NCI-H748 (cell line): ENCODE measurements around the gene ATP11A.

Experiments
- DNase-seq: peaks from one replicate; lab custom pipeline; 2025; ENCODE audit not compliant: unreplicated experiment; lab: John Stamatoyannopoulos, UW

ATP11A gene

GRCh38 chr13:112917056-112917664 is 227.3 kb downstream of the ATP11A start:
- no peak for DNase-seq

- DNase-seq = no peak
Observed at GRCh38 chr13:112917737-112918136, 227.9 kb downstream of the ATP11A start.

DNA sequence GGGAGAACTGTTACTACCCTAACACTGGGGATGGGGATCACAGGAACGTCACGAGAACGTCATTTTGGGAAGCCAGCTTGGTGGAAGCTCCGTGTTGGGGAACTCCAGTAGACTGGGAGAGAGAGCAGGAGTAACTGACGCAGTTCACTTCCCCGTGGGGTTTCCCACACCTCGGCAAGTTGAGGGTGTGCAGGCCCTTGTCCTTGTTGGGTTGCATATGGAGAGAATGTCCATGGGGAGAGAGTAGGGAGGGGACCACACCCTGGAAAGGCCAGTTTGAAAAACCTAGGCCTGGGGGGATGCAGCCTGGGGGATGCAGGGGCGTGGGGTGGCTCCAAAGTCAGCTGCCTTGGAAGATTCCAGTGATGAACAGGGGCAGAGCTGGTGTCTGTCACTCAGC is 228.4 kb downstream of the ATP11A start:
- DNase-seq = no peak

DNA sequence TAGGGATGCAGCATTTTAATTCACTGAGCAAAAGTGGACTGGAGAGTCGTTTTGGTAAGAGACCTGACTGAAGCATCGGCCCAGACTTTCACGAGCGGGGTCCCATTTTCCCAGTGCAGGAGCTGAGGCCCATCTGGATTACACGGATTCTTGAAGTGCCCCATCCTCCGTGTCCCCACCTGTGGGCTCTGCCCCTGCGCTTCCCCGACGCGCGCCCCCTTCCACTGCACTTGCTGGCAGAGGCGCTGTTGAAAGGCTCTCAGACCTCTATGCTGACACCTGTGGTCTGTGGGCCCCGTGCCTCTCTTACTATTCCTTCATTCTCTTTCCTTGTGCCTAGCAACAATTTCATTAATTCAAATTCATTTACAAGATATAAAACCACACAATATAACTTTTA is 228.9 kb downstream of the ATP11A start:
- no peak for DNase-seq

DNA sequence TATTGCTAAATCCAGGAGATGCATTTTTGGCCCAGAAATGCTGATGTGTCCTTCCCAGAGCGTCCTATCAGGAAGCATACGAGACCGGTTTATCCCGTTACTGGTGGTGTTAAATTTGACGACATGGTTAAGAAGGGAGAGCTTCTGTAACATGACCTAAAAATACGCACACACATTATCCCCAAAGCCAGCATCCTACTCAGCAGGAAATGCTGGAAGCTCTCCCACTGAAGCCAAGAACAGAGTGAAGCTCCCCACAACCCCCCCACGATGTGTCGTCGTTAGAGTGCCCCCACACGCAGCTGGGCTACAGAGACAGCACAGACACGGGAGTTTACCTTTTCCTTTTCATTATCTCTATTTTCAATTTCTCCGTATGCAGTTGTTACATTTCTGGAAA is 234.1 kb downstream of the ATP11A start:
- DNase-seq = no peak

- no peak for DNase-seq
Observed at GRCh38 chr13:112924365-112924764, 234.5 kb downstream of the ATP11A start.

- no peak for DNase-seq
Observed at GRCh38 chr13:112926003-112926402, 236.2 kb downstream of the ATP11A start.

GRCh38 chr13:112926993-112927392 is 237.2 kb downstream of the ATP11A start:
- DNase-seq = no peak

DNA sequence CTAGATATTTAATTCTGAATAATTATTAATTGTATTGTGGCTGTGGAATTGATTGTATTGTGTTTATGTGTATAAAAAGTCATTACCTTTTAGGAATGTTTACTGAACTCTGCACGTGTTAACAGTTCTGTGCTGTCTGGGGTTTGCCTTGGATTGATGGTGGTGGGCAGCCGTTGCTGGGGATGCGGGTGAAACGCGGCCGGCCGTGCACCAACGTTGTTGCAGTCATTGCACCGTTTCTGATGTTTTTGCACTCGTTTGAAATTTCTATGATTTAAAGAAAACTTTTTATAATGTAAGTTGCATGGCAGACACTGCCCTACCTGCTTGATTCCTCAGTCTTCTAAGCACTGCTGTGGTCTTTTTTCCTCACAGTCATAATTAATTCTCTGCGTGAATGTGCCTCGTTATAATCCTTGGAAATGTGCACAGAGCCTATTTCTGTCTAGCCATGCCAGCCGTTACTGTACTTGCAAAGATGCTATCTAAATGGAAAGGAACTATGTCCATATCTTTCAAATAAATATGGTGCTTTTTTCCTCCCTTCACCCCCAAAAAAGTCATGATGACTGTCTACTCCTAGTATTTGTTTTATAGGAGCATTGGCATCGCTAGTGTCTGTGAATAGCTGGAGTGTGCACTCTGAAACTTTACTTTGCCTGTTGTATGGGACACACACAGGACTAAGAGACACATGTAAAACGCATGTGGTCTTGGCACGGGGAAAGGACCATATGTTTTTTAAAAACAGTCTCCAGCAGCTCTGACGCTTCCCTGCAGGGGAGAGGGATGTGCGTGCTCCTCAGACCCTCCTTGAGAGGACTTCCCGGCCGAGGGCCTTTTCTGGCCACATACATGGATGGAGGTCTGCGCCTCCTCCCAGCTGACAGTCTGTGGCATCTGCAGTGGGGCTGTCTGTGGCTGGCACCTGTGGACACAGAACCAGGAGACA is 238.5 kb downstream of the ATP11A start:
- no peak for DNase-seq

DNA sequence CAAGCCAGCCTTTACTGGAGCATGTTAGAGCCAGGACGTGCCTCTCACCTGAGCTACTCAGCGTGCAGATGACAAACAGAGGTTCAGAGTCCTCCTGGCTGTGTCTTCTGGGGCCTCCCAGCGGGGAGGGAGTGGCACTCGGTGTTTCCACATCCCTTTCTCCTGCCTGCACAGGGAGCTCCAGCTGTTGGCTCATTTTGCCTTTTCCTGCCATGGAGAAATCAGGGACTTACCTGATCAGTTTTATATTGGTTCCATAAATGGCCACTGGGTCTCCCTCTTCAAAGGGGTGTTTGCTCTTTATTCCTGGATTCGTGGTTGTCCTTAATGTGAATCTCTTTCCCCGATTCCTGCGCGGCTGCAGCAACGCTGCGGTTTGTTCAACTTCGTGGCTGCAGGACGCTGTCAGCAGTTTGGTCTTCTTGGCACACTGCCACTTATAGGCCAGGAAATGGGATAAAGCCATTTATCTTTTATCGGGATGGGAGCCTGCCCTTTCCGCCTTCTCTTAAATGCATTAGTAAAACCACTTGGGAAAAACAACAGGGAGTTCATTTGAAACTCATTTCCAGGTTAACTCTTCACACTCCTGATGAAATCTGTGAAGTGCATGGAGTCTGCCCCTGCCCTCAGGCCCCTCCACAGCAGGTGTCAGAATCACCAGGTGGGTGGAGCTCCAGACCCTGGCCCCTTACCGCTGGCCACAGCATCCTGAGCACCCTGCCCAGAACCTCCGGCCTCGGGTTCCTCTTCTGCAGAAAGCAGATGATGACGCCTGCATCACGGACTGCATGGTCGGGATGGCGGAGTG is 239.3 kb downstream of the ATP11A start:
- DNase-seq = peak; percentile 88

- DNase-seq = no peak
Observed at GRCh38 chr13:112929783-112930055, 239.9 kb downstream of the ATP11A start.

- no peak for DNase-seq
Observed at GRCh38 chr13:112930192-112930591, 240.4 kb downstream of the ATP11A start.

DNA sequence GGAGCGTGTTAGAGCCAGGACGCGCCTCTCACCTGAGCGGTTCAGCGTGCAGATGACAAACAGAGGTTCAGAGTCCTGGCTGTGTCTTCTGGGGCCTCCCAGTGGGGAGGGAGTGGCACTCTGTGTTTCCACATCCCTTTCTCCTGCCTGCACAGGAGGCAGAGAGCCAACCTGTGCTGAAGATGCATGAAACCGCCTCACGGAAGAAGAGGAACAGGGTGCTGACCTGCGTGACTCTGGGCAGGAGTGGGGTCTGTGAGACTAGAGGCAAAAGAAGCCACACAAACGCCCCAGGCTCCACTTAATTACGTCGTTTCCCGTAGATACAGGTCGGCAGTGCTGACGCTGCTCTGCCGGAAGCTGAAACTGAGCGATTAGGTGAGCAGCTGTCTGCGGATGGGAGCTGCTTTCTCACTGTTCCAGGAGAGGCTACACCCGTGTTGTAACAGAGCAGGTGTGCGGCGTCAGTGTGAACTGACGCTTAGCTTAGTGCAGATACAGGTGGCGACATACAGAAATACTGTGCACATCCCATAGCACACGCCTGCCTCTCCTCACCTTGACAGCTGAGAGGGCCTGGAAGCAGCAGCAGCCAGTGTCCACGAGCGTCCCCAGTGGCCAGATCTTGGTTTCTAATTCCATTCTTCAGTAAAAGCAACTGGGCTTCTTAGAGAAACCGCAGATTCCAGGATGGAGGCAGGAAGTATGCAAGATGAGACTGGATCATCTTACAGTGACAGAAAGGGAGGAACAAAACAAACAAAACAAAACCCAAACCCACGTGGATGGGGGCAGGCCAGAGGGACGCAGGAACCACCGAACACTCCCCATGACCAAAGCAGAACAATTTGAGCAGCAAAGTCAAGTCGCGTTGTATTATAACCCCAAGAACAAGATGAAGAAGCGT is 241.4 kb downstream of the ATP11A start:
- peak; percentile 97 for DNase-seq

GRCh38 chr13:112932971-112933370 is 243.1 kb downstream of the ATP11A start:
- DNase-seq = no peak

GRCh38 chr13:112933649-112934048 is 243.8 kb downstream of the ATP11A start:
- DNase-seq = no peak

DNA sequence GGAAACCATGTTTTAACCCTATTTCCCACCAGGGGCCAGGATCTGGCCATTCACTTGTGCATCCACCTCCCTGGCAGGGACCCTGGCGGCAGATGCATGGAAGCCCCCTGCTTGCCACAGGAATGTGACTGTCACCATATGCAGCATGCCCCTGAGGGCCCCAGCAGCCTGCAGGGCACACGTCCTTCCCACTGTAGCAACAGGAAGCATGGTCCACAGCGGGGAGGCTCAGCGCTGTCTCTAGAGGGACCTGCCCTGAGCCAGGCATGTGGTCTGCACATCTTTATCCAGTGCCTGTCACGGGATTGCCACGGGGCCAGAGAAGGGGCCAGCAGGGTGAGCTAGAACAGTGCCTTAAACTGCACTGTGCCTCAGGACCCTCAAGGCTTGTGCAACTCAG is 244.2 kb downstream of the ATP11A start:
- no peak for DNase-seq
